GM12874 (cell line): ENCODE data around the gene RNF14.

Experiments used
- CTCF ChIP-seq: IDR thresholded peaks from 2 replicates; pipeline ENCODE4 v1.5.1; 2011; ENCODE audit warnings: low read depth, mild to moderate bottlenecking, control low read depth, low read length, moderate library complexity; ENCODE audit not compliant: insufficient read depth

The RNF14 gene

GRCh38 chr5:141992349-141992963 is 23.6 kb downstream of the RNF14 start:
- TF ChIP-seq CTCF: peak; percentile 53

- no peak for TF ChIP-seq CTCF
Observed at GRCh38 chr5:141994511-141995136, 25.7 kb downstream of the RNF14 start.

- no peak for TF ChIP-seq CTCF
Observed at GRCh38 chr5:141995656-141996055, 26.8 kb downstream of the RNF14 start.

- no peak for TF ChIP-seq CTCF
Observed at GRCh38 chr5:141997358-141997960, 28.6 kb downstream of the RNF14 start.

- no peak for TF ChIP-seq CTCF
Observed at GRCh38 chr5:142000173-142000572, 31.3 kb downstream of the RNF14 start.

GRCh38 chr5:142000704-142001484 is 32.0 kb downstream of the RNF14 start:
- TF ChIP-seq CTCF: no peak

- no peak for TF ChIP-seq CTCF
Observed at GRCh38 chr5:142003266-142003800, 34.4 kb downstream of the RNF14 start.
